NCI-H1092 treated with DMSO at 0.1 percent for 48 hours (cell line): ENCODE results near the gene SH3TC2.
A peak's percentile ranks its signal among the peaks of the same experiment; 100 is the strongest.

ENCODE experiments used
- DNase-seq: peaks from one replicate; lab custom pipeline; 2025; lab: John Stamatoyannopoulos, UW

Gene SH3TC2

GRCh38 chr5:148999741-149000140 is 63.1 kb downstream of the SH3TC2 start:
- DNase-seq = no peak

- DNase-seq = peak; percentile 22
These were observed 64.6 kb downstream of the SH3TC2 start for GRCh38 chr5:148998174-148998797.

- DNase-seq = no peak
These were observed 66.6 kb downstream of the SH3TC2 start for GRCh38 chr5:148996270-148996669.

GRCh38 chr5:148995791-148996190 is 67.1 kb downstream of the SH3TC2 start:
- DNase-seq = no peak

- no peak for DNase-seq
These were observed 69.5 kb downstream of the SH3TC2 start for GRCh38 chr5:148993283-148993936.

GRCh38 chr5:148992265-148992664 is 70.6 kb downstream of the SH3TC2 start:
- DNase-seq = no peak

GRCh38 chr5:148991566-148991965 is 71.3 kb downstream of the SH3TC2 start:
- DNase-seq = no peak

GRCh38 chr5:148990817-148991216 is 72.0 kb downstream of the SH3TC2 start:
- DNase-seq = no peak

- DNase-seq = no peak
These were observed 73.3 kb downstream of the SH3TC2 start for GRCh38 chr5:148989567-148989966.

- no peak for DNase-seq
These were observed 74.5 kb downstream of the SH3TC2 start for GRCh38 chr5:148988328-148988727.

- DNase-seq = no peak
These were observed 76.2 kb downstream of the SH3TC2 start for GRCh38 chr5:148986636-148987035.

- DNase-seq = no peak
These were observed 78.5 kb downstream of the SH3TC2 start for GRCh38 chr5:148984345-148984744.

GRCh38 chr5:148981353-148981752 is 81.5 kb downstream of the SH3TC2 start:
- no peak for DNase-seq

- no peak for DNase-seq
These were observed 82.1 kb downstream of the SH3TC2 start for GRCh38 chr5:148980731-148981130.

- no peak for DNase-seq
These were observed 83.7 kb downstream of the SH3TC2 start for GRCh38 chr5:148979083-148979723.

GRCh38 chr5:148978370-148979082 is 84.3 kb downstream of the SH3TC2 start:
- no peak for DNase-seq

GRCh38 chr5:148976569-148977381 is 86.1 kb downstream of the SH3TC2 start:
- DNase-seq = no peak

- no peak for DNase-seq
These were observed 88.1 kb downstream of the SH3TC2 start for GRCh38 chr5:148974642-148975327.

- DNase-seq = no peak
These were observed 89.4 kb downstream of the SH3TC2 start for GRCh38 chr5:148973455-148973854.

- DNase-seq = no peak
These were observed 89.9 kb downstream of the SH3TC2 start for GRCh38 chr5:148972974-148973374.

- DNase-seq = no peak
These were observed 90.5 kb downstream of the SH3TC2 start for GRCh38 chr5:148972396-148972795.
